ENCODE measurements around the gene RCSD1. TPM values are rescaled to one million over a fixed set of nuclear protein-coding genes. Genes with fewer than 3 reads are reported as not detected.

Gene RCSD1
- total RNA-seq, 1 donor from 2014 or later: 0.98 TPM

- TF ChIP-seq EZH2 (IDR thresholded peaks at IDR 0.05; ENCODE audit: insufficient read depth, low read length) (no peak), CTCF (IDR thresholded peaks at IDR 0.05; ENCODE audit: insufficient read depth, low read depth, low read length) (no peak)
- H3K36me3 ChIP-seq (ENCODE audit: insufficient read depth, low read length): no peaks in the 10 kb centered on the region
- H3K27me3 ChIP-seq (ENCODE audit: insufficient read depth, low read length): peaks cover 31% of the 10 kb centered on the region
- H3K4me1 ChIP-seq (ENCODE audit: insufficient read depth, low read length): no peaks in the 10 kb centered on the region
- Mint-ChIP-seq H3K4me3 (ENCODE audit: unreplicated experiment) (no peak overlapping the region), H3K27ac (ENCODE audit: unreplicated experiment) (no peak overlapping the region), H3K9me3 (ENCODE audit: unreplicated experiment) (no peaks in the 10 kb centered on the region), H3K36me3 (ENCODE audit: low read depth, unreplicated experiment) (no peaks in the 10 kb centered on the region), H3K4me1 (ENCODE audit: low read depth, unreplicated experiment) (peaks cover 14% of the 10 kb centered on the region), H3K27me3 (ENCODE audit: low read depth, unreplicated experiment) (peaks cover 36% of the 10 kb centered on the region)
- DNase-seq (ENCODE audit: low read depth): no peak
- H3K4me3 ChIP-seq (ENCODE audit: insufficient read depth, low read depth, low read length): no peak overlapping the region
- no peaks in the 10 kb centered on the region for H3K9me3 ChIP-seq (ENCODE audit: insufficient read depth, low read depth, low read length)
- no peaks in the 10 kb centered on the region for H4K20me1 ChIP-seq (ENCODE audit: insufficient read depth, low read length)
- H3K79me2 ChIP-seq (ENCODE audit: insufficient read depth, low read length): no peaks in the 10 kb centered on the region
- no peak overlapping the region for H2AFZ ChIP-seq (ENCODE audit: low read depth, low read length)
- no peak overlapping the region for H3K4me2 ChIP-seq (ENCODE audit: low read length)
- H3K27ac ChIP-seq (ENCODE audit: low read depth, low read length): no peak overlapping the region
- FAIRE-seq: no peak
- no peak overlapping the region for H3K9ac ChIP-seq (ENCODE audit: low read length)
Observed at GRCh38 chr1:167633258-167633944, 3.4 kb downstream of the RCSD1 start.

GRCh38 chr1:167634435-167634834 is 4.4 kb downstream of the RCSD1 start:
- no peaks in the 10 kb centered on the region for H3K9me3 ChIP-seq (ENCODE audit: insufficient read depth, low read depth, low read length)
- H3K9me3 Mint-ChIP-seq (ENCODE audit: unreplicated experiment): no peaks in the 10 kb centered on the region
- H4K20me1 ChIP-seq (ENCODE audit: insufficient read depth, low read length): no peaks in the 10 kb centered on the region
- no peak overlapping the region for H3K27ac ChIP-seq (ENCODE audit: low read depth, low read length)
- no peaks in the 10 kb centered on the region for H3K36me3 ChIP-seq (ENCODE audit: insufficient read depth, low read length)
- no peak for DNase-seq (ENCODE audit: low read depth)
- H3K4me1 Mint-ChIP-seq (ENCODE audit: low read depth, unreplicated experiment): peaks cover 14% of the 10 kb centered on the region
- H3K27me3 ChIP-seq (ENCODE audit: insufficient read depth, low read length): peaks cover 26% of the 10 kb centered on the region
- no peak overlapping the region for H3K9ac ChIP-seq (ENCODE audit: low read length)
- no peaks in the 10 kb centered on the region for H3K79me2 ChIP-seq (ENCODE audit: insufficient read depth, low read length)
- no peak overlapping the region for H3K4me3 ChIP-seq (ENCODE audit: insufficient read depth, low read depth, low read length)
- no peak overlapping the region for H3K4me2 ChIP-seq (ENCODE audit: low read length)
- TF ChIP-seq EZH2 (IDR thresholded peaks at IDR 0.05; ENCODE audit: insufficient read depth, low read length) (no peak), CTCF (IDR thresholded peaks at IDR 0.05; ENCODE audit: insufficient read depth, low read depth, low read length) (no peak)
- no peak overlapping the region for H2AFZ ChIP-seq (ENCODE audit: low read depth, low read length)
- H3K4me3 Mint-ChIP-seq (ENCODE audit: unreplicated experiment): no peak overlapping the region
- H3K4me1 ChIP-seq (ENCODE audit: insufficient read depth, low read length): no peaks in the 10 kb centered on the region
- FAIRE-seq: no peak
- no peaks in the 10 kb centered on the region for H3K36me3 Mint-ChIP-seq (ENCODE audit: low read depth, unreplicated experiment)
- no peak overlapping the region for H3K27ac Mint-ChIP-seq (ENCODE audit: unreplicated experiment)
- H3K27me3 Mint-ChIP-seq (ENCODE audit: low read depth, unreplicated experiment): peaks cover 31% of the 10 kb centered on the region

- Mint-ChIP-seq H3K9me3 (ENCODE audit: unreplicated experiment) (no peaks in the 10 kb centered on the region), H3K27ac (ENCODE audit: unreplicated experiment) (no peak overlapping the region), H3K4me1 (ENCODE audit: low read depth, unreplicated experiment) (peaks cover 14% of the 10 kb centered on the region), H3K4me3 (ENCODE audit: unreplicated experiment) (no peak overlapping the region), H3K27me3 (ENCODE audit: low read depth, unreplicated experiment) (peaks cover 27% of the 10 kb centered on the region), H3K36me3 (ENCODE audit: low read depth, unreplicated experiment) (no peaks in the 10 kb centered on the region)
- Histone ChIP-seq H3K27me3 (ENCODE audit: insufficient read depth, low read length) (peaks cover 22% of the 10 kb centered on the region), H3K4me2 (ENCODE audit: low read length) (peak overlapping the region; percentile 41), H4K20me1 (ENCODE audit: insufficient read depth, low read length) (no peaks in the 10 kb centered on the region), H3K27ac (ENCODE audit: low read depth, low read length) (no peak overlapping the region), H2AFZ (ENCODE audit: low read depth, low read length) (no peak overlapping the region), H3K9ac (ENCODE audit: low read length) (no peak overlapping the region), H3K9me3 (ENCODE audit: insufficient read depth, low read depth, low read length) (no peaks in the 10 kb centered on the region), H3K4me3 (ENCODE audit: insufficient read depth, low read depth, low read length) (no peak overlapping the region), H3K79me2 (ENCODE audit: insufficient read depth, low read length) (no peaks in the 10 kb centered on the region), H3K4me1 (ENCODE audit: insufficient read depth, low read length) (no peaks in the 10 kb centered on the region), H3K36me3 (ENCODE audit: insufficient read depth, low read length) (no peaks in the 10 kb centered on the region)
- FAIRE-seq (no peak), DNase-seq (ENCODE audit: low read depth) (peak; percentile 20)
- TF ChIP-seq EZH2 (IDR thresholded peaks at IDR 0.05; ENCODE audit: insufficient read depth, low read length): no peak
- no peak for TF ChIP-seq CTCF (IDR thresholded peaks at IDR 0.05; ENCODE audit: insufficient read depth, low read depth, low read length)
Observed at GRCh38 chr1:167635156-167635648, 5.2 kb downstream of the RCSD1 start.

Measured in astrocyte (in vitro differentiated cells and primary cell).